Calu3 (cell line): ENCODE data around the gene ABHD17A. TPM values are rescaled to one million over a fixed set of nuclear protein-coding genes. Genes with fewer than 3 reads are reported as not detected.

Experiments
- BruUV-seq: library from RNA; stranded (reverse); fragments of 400-500 nt; replicated peaks from 2 replicates; lab custom pipeline; 2021; lab: Mats Ljungman, UMichigan
- CTCF ChIA-PET: fragments of 300-600 bp; sonication (Branson Sonifier 250); formaldehyde crosslinking; loops from one replicate; lab custom pipeline; 2022; ENCODE audit warnings: antibody characterized with exemption; lab: Charles Lee
- DNase-seq: peaks from one replicate; pipeline ENCODE4 v3.0.0; 2022
- H3K27ac Mint-ChIP-seq: one replicate; pipeline ENCODE4 v1.8.0; 2022; ENCODE audit warnings: mixed read lengths; ENCODE audit not compliant: unreplicated experiment
- H3K27me3 Mint-ChIP-seq: one replicate; pipeline ENCODE4 v1.8.0; 2022; ENCODE audit warnings: mixed read lengths; ENCODE audit not compliant: unreplicated experiment
- H3K36me3 Mint-ChIP-seq: one replicate; pipeline ENCODE4 v1.8.0; 2022; ENCODE audit warnings: mild to moderate bottlenecking, moderate library complexity, mixed read lengths; ENCODE audit not compliant: insufficient read depth, unreplicated experiment
- H3K4me1 Mint-ChIP-seq: one replicate; pipeline ENCODE4 v1.8.0; 2022; ENCODE audit warnings: mild to moderate bottlenecking, low read depth, mixed read lengths; ENCODE audit not compliant: unreplicated experiment
- H3K4me3 Mint-ChIP-seq: one replicate; pipeline ENCODE4 v1.8.0; 2022; ENCODE audit warnings: mild to moderate bottlenecking, low read depth, moderate library complexity, mixed read lengths; ENCODE audit not compliant: unreplicated experiment
- H3K9me3 Mint-ChIP-seq: one replicate; pipeline ENCODE4 v1.8.0; 2022; ENCODE audit warnings: low read depth, mixed read lengths; ENCODE audit not compliant: unreplicated experiment
- intact Hi-C: fragments of 100-400 bp; cut with micrococcal nuclease; formaldehyde crosslinking; loops from one replicate; pipeline ENCODE4 v1.10.0; 2022; ENCODE audit not compliant: unreplicated experiment
- total RNA-seq: library from RNA; stranded (reverse); gene quantifications from 2 replicates; pipeline ENCODE4 v1.2.3, GENCODE V29; 2022
- TF ChIP-seq, protein P1 (sequence below): fragments of 200-600 bp; IDR thresholded peaks from one replicate; pipeline ENCODE4 v1.8.0; 2022; ENCODE audit warnings: antibody characterized with exemption; ENCODE audit not compliant: unreplicated experiment

Gene ABHD17A
- total RNA-seq, 1 experiment from 2014 or later: 35.2 TPM

GRCh38 chr19:1847348-1847683 lies 38.0 kb downstream of the ABHD17A start:
- H3K36me3 Mint-ChIP-seq: peaks cover 41% of the 10 kb centered on the region
- TF ChIP-seq, protein P1, sequence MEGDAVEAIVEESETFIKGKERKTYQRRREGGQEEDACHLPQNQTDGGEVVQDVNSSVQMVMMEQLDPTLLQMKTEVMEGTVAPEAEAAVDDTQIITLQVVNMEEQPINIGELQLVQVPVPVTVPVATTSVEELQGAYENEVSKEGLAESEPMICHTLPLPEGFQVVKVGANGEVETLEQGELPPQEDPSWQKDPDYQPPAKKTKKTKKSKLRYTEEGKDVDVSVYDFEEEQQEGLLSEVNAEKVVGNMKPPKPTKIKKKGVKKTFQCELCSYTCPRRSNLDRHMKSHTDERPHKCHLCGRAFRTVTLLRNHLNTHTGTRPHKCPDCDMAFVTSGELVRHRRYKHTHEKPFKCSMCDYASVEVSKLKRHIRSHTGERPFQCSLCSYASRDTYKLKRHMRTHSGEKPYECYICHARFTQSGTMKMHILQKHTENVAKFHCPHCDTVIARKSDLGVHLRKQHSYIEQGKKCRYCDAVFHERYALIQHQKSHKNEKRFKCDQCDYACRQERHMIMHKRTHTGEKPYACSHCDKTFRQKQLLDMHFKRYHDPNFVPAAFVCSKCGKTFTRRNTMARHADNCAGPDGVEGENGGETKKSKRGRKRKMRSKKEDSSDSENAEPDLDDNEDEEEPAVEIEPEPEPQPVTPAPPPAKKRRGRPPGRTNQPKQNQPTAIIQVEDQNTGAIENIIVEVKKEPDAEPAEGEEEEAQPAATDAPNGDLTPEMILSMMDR: no peak
- peaks cover 8% of the 10 kb centered on the region for H3K4me1 Mint-ChIP-seq
- H3K9me3 Mint-ChIP-seq: no peaks in the 10 kb centered on the region
- peak overlapping the region; percentile 96 for H3K4me3 Mint-ChIP-seq
- TSS peak; percentile 65 for BruUV-seq
- H3K27me3 Mint-ChIP-seq: no peaks in the 10 kb centered on the region
- H3K27ac Mint-ChIP-seq: peak overlapping the region; percentile 92
- CTCF ChIA-PET: no interaction called here
- DNase-seq: no peak
- intact Hi-C loops: no loop called here

GRCh38 chr19:1846517-1847204 lies 38.6 kb downstream of the ABHD17A start:
- peak overlapping the region; percentile 96 for H3K4me3 Mint-ChIP-seq
- BruUV-seq: no TSS peak
- H3K4me1 Mint-ChIP-seq: peaks cover 8% of the 10 kb centered on the region
- intact Hi-C loops: no loop called here
- TF ChIP-seq, protein P1: no peak
- CTCF ChIA-PET: no interaction called here
- no peak for DNase-seq
- no peaks in the 10 kb centered on the region for H3K9me3 Mint-ChIP-seq
- H3K36me3 Mint-ChIP-seq: peaks cover 41% of the 10 kb centered on the region
- H3K27ac Mint-ChIP-seq: peak overlapping the region; percentile 92
- H3K27me3 Mint-ChIP-seq: no peaks in the 10 kb centered on the region

DNA sequence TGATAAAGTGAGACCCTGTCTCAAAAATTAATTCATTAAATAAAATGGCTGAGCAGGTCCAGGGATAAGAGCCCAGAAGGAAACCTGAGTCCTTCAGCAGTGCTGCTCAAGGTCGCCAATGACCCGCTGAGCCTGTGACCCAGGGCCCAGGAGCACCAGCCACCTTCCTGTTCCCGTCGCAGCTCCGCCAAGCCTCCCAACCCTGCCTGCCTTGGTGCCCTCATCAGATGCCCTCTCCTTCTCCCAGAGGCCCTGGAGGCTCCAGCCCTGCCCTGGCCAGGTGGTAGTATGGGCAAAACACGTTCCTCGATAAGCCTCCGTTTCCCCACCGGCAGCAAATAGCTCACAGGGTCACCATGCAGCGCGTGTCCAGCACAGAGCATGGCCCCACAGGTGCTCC lies 39.7 kb downstream of the ABHD17A start:
- H3K27ac Mint-ChIP-seq: no peak overlapping the region

DNA sequence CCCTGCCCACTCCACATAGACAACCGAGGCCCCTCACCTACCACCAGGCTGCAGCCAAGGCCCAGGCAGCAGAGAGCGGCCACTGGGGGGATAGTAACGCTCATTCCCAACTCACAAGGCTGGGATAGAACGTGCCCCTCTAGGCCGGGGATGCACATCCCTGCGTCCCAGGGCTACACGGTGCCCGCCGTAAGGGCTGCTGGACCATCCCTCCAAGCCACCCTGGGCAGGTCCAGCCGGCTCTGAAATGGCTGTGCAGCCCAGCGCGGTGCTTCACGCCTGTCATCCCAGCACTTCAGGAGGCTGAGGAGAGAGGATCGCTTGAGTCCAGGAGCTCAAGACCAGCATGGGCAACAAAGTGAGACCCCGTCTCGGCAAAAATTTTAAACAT lies 40.2 kb downstream of the ABHD17A start:
- BruUV-seq: no TSS peak
- CTCF ChIA-PET: no interaction called here
- intact Hi-C loops: no loop called here
- Mint-ChIP-seq H3K27ac (no peak overlapping the region), H3K27me3 (no peaks in the 10 kb centered on the region), H3K4me3 (no peak overlapping the region), H3K9me3 (no peaks in the 10 kb centered on the region), H3K4me1 (peaks cover 8% of the 10 kb centered on the region), H3K36me3 (peaks cover 35% of the 10 kb centered on the region)
- TF ChIP-seq, protein P1: no peak
- DNase-seq: no peak

More for the DNA sequence above, 39.7 kb downstream of the ABHD17A start:
- CTCF ChIA-PET: no interaction called here
- BruUV-seq: no TSS peak
- DNase-seq: no peak
- Mint-ChIP-seq H3K27me3 (no peaks in the 10 kb centered on the region), H3K4me1 (peaks cover 8% of the 10 kb centered on the region), H3K4me3 (peak overlapping the region; percentile 41), H3K9me3 (no peaks in the 10 kb centered on the region), H3K36me3 (peaks cover 35% of the 10 kb centered on the region)
- TF ChIP-seq, protein P1: no peak
- intact Hi-C loops: no loop called here
